ENCODE data around the gene YIPF4.
"Not testable (repeated sequence)": the region's sequence is repeated elsewhere in the genome, so short reads cannot be mapped to it uniquely, and the experiment has no call there.

The YIPF4 gene

DNA sequence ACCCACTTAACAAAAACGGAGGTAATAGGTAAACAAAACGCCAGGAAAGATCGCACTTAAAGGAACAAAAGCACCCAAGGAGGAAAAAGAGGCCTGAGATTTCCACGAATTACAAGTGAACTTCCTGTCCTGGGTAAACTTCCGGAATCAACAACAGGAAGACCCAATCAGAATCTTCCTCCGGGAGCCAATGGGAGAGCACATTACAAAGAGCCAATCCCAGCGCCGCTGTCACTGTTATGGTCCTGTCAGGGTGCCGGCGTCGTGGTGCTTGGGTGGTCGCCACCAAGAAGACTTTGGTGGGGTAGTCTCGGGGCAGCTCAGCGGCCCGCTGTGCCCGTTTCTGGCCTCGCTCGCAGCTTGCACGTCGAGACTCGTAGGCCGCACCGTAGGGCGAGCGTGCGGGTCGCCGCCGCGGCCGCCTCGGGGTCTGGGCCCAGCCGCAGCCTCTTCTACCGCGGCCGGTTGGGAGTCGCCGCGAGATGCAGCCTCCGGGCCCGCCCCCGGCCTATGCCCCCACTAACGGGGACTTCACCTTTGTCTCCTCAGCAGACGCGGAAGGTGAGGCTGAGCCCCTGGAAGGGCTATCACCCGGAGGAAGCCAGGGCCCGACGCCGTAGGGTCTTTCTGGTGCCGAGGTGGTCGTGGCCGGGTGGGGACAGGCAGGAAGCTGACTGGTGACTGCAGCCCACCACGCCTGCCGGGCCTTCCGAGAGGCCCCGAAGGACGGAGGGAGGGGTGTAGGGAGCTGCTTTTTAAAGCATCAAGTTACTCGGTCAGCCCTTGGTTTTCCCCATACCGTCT is at the start of gene YIPF4:
Gene YIPF4 (plus strand): TSS at position 231 of the 804 bp plus-strand sequence. CDS start 252 bp downstream, at position 483.
- peak; percentile 97 for DNase-seq (ENCODE audit: low spot score)

GRCh38 chr2:32228181-32228580 is 49.5 kb upstream of the YIPF4 start:
- DNase-seq (ENCODE audit: low spot score), result no peak

- no peak for DNase-seq (ENCODE audit: low spot score)
These were observed 48.1 kb upstream of the YIPF4 start for GRCh38 chr2:32229635-32230034.

GRCh38 chr2:32231959-32232358 is 45.7 kb upstream of the YIPF4 start:
- DNase-seq (ENCODE audit: low spot score), result no peak

DNA sequence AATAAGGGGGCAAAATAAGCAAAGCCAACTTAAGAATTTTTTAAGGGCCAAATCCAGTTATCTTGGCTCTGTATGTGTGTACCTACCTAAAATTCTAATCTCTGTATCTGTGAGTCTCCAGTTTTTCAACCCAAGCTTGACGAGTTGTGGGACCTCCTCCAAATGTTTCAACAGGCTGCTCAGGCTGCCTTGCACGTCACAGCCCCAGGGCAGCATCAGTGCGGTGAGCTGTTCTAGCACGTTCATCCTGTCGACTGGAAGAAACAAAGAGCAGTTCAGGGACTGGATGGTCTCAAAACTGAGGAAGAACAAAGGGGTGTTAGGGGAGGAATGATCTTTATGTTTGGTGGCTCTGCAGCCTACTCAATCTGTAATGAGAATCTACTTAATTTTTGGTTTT is 42.4 kb upstream of the YIPF4 start:
- DNase-seq (ENCODE audit: low spot score), result no peak

DNA sequence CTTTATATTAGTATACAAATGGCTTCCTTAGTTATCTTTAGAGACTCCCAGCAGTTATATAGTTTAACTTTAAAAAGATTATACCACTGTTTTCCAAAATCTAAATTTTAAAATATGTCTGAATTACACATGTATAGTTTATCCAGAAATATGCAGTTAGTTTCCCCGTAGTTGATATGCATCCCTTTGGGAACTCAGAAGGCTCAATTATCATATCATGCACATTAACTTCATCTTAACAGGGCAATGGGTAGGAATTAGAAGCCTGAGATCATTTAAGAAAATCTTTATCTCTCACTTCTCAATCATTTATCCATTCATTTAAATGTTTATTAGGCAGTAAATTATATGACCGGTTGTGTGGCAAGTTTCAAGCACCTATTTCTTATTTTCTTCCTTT is 40.2 kb upstream of the YIPF4 start:
- DNase-seq (ENCODE audit: low spot score), result no peak

DNA sequence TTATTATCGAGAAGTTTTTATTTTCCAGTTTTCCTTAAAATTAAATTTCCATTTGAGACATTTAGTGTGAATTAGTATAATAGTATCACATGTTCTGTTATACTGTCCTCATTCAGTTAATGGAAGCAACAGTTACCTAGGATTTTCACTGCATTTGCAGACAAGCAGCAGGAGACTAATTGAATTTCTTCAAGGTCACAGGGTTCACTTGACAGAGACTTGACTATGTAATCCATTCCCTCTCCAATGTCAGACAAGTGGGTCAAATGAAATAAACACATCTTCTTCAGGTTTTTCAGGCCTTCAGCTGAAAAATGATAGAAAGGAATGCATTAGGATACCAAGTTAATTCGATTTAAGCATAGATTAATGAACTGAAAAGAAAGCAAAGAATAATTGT is 39.7 kb upstream of the YIPF4 start:
- DNase-seq (ENCODE audit: low spot score), result peak; percentile 10

GRCh38 chr2:32242331-32242730 is 35.4 kb upstream of the YIPF4 start:
- no peak for DNase-seq (ENCODE audit: low spot score)

GRCh38 chr2:32246911-32247310 is 30.8 kb upstream of the YIPF4 start:
- DNase-seq (ENCODE audit: low spot score), result no peak

DNA sequence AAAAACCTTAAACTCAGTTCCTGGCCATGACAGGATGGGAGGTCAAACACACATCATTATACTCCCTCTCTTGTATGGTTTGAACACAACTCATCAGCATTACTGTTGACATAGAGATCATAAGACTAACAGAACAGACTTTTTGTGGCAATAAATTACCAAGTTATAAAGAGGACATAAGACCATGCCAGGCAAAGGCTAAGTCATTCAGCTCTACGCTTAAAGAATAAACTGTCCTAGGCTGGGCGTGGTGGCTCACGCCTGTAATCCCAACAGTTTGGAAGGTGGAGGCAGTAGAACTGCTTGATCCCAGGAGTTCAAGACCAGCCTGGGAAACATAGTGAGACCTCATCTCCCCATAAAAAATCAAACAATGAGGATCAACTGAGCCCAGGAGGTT is 29.4 kb upstream of the YIPF4 start:
- DNase-seq (ENCODE audit: low spot score), result no peak

DNA sequence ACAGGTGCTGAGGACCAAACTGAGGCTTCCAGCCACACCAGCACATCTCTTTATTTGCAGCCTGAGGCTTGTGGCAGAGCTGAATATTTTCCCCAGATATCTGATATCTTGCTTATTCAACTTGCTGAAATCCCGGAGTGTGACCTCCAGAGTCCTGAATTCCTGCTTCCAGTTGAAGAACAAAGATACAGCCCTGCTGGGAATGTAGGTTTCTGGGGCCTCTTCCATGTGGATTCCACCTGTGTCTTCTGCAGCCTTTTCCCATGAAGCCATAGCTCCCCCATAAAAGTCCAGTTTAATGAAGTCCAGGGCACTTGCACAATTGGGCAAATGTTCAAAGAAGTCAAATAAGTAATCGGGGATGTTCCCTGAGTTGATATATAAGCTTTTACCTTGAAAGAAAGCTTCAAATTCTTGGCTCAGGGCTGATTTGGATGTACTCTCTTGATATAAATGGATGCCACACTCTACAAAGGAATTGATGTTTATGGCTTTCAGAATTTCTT is 27.9 kb upstream of the YIPF4 start:
- DNase-seq (ENCODE audit: low spot score), result no peak

DNA sequence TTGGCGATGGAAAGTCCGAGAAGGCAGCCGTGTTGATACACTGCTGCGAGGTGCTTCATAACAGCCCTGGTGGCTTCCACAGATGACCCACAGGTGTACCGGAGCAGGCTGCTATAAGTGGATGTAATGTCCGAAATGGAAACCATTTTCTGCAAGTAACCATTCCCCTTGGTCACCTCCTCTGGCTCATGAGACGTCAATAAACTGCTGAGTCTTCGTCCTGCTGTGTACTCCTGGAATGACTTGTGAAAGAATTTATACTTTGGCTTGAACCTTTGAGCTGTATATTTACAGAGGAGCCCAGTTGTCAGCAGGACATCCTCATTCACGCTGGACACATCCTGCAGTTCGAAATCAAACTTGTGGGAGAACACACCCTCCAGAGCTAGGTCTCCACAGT is 27.4 kb upstream of the YIPF4 start:
- DNase-seq (ENCODE audit: low spot score), result no peak

DNA sequence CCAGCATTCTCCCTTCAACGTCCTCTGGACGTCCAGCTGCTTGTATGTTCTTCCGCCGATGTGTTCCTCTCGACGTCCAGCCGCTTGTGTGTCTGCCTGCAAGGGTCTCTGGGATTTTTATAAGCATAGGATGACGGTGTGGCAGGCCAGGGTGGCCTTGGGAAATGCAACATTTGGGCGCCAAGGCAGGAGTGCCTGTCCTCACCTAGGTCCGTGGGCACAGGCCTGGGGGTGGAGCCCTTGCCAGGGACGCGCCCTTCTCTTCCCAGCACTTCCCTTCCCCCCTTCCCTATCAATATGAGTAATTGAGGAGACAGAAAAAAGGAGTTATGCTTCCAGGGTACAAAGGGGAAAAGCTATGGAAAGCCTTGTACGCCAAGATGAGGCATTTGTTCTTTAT is 19.5 kb upstream of the YIPF4 start:
- DNase-seq (ENCODE audit: low spot score), result no peak

DNA sequence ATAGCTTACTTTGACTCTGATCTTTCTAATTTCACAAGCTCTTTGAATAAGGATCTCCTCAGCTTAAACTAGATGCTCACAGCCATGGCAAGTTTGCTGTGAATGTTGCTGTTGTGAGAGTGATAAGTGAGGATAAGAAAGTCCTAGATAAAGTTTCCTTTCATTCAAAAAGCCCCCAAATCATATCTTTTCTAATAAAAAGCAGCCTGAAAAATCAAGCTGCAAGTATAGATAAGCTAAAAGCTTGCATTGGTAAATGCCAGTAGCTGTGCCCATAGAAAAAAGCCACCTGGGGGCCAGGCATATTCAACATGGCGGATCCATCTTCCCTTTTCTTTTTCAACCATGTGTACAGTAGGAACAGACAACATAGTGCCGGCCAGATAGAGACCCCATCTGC is 17.3 kb upstream of the YIPF4 start:
- DNase-seq (ENCODE audit: low spot score), result no peak

- DNase-seq (ENCODE audit: low spot score), result no peak
These were observed 15.6 kb upstream of the YIPF4 start for GRCh38 chr2:32262105-32262504.

DNA sequence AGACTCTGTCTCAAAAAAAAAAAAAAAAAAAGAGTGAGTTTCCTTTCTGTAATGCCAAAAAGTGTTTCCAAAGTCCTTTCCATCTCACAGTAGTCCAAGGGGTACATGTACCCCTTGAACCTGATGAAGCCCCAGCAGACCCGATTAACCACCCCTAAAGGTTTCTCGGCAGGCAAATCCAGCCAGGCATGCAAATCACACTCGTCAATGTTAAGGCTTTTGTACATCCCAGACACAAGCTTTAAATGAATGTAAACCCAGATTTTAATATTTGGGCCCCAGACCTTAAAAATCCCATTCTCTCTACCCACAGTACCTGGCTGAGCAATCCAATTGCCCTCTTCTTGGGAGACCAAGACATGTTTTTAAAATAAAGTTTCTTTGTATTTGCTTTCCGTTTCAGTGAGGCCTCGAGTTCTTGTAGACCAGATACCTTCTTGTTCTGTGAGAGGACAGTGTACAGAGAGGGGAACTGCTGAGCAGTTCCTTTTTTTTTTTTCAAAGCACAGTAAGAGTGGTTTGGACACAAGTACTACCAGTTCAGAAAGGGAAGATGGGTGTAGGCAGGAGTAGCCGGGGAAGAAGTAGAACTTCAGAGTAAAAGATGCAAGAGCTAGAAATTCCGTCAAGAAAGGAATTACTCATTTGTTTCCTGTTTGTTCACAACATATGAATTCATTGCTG is 13.1 kb upstream of the YIPF4 start, which contains the start of gene NLRC4:
Gene NLRC4 (minus strand): TSS at position 465 of the 684 bp plus-strand sequence. CDS start 8,111 bp downstream, outside the sequence.
- DNase-seq (ENCODE audit: low spot score), result no peak

- DNase-seq (ENCODE audit: low spot score), result no peak
These were observed 6.6 kb upstream of the YIPF4 start for GRCh38 chr2:32271063-32271462.

DNA sequence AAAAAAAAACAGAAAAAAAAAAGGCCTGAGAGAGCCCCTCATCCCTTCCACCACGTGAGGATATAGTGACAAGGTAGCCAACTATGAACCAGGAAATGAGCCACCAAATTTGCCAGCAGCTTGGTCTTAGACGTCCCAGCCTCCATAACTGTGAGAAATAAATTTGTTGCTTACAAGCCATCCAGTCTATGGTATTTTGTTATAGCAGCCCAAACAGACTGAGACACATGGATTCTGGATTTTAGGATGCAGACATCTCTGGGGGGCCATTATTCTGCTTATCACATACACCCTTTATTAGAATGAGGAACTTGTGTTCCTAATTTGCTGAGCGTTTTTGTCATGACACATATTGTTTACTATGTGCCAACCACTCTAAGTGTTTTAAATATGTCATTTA is 5.4 kb upstream of the YIPF4 start:
- no peak for DNase-seq (ENCODE audit: low spot score)

GRCh38 chr2:32274289-32274688 is 3.4 kb upstream of the YIPF4 start:
- DNase-seq (ENCODE audit: low spot score), result no peak

DNA sequence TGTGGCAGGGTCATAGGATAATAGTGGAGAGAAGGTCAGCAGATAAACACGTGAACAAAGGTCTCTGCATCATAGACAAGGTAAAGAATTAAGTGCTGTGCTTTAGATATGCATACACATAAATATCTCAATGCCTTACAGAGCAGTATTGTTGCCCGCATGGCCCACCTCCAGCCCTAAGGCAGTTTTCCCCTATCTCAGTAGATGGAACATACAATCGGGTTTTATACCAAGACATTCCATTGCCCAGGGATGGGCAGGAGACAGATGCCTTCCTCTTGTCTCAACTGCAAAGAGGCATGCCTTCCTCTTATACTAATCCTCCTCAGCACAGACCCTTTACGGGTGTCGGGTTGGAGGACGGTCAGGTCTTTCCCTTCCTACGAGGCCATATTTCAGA is 1.9 kb upstream of the YIPF4 start:
- DNase-seq (ENCODE audit: low spot score), result not testable (repeated sequence)

- no peak for DNase-seq (ENCODE audit: low spot score)
These were observed 386 bp upstream of the YIPF4 start for GRCh38 chr2:32277363-32277673.

GRCh38 chr2:32278478-32278853 is 762 bp downstream of the YIPF4 start:
- DNase-seq (ENCODE audit: low spot score), result no peak

DNA sequence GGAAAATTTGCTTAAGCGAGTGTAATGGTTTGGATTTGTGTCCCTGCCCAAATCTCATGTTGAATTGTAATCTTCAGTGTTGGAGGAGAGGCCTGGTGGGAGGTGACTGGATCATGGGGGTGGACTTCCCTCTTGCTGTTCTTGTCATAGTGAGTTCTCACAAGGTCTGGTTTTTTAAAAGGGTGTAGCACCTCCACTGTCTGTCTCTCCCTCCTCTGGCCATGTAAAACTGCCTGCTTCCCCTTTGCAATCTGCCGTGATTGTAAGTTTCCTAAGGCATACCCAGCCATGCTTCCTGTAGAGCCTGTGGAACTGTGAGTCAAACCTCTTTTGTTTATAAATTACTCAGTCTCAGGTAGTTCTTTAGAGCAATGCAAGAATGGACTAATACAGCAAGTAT is 6.6 kb downstream of the YIPF4 start:
- no peak for DNase-seq (ENCODE audit: low spot score)
